Tibial nerve (tissue), 4 donors: ENCODE results near the gene AP3D1. TPM values are rescaled to one million over a fixed set of nuclear protein-coding genes. Genes with fewer than 3 reads are reported as not detected.

Source experiments
- DNase-seq, 2 donors: peaks; one replicate each; pipeline ENCODE4 v3.0.0-alpha.2; 2019; ENCODE audit warnings: low spot score in 2 of 2
- H3K27ac ChIP-seq, 4 donors: fragments of 200-600 bp; sonication (generic) in 3 of 4; one replicate each; pipeline ENCODE4 v1.5.1; 2017 to 2019; ENCODE audit warnings: mild to moderate bottlenecking in 1 of 4
- H3K27me3 ChIP-seq, 2 donors: fragments of 200-600 bp; sonication (generic) in 1 of 2; one replicate each; pipeline versions ENCODE4 v1.5.1 to v1.6.0; 2017 to 2019
- H3K36me3 ChIP-seq, 3 donors: fragments of 200-600 bp; sonication (generic); one replicate each; pipeline ENCODE4 v1.5.1; 2018 to 2019
- H3K4me1 ChIP-seq, 4 donors: fragments of 200-600 bp; sonication (generic) in 3 of 4; one replicate each; pipeline ENCODE4 v1.5.1; 2017 to 2019
- H3K4me3 ChIP-seq, 4 donors: fragments of 200-600 bp; sonication (generic) in 3 of 4; one replicate each; pipeline ENCODE4 v1.5.1; 2017 to 2019; ENCODE audit warnings: mild to moderate bottlenecking in 1 of 4, moderate library complexity in 1 of 4
- H3K9me3 ChIP-seq, 4 donors: fragments of 200-600 bp; sonication (generic) in 3 of 4; one replicate each; pipeline ENCODE4 v1.5.1; 2017 to 2019
- EP300 ChIP-seq, 2 donors: sonication (generic); formaldehyde crosslinking; IDR thresholded peaks; one replicate each; pipeline ENCODE4 v1.6.1; 2017; ENCODE audit warnings: antibody characterized with exemption in 2 of 2, mild to moderate bottlenecking in 1 of 2
- POLR2A ChIP-seq, 2 donors: fragments of 450-650 bp; IDR thresholded peaks; one replicate each; pipeline ENCODE4 v1.6.1; 2017; ENCODE audit warnings: antibody characterized with exemption in 2 of 2, mild to moderate bottlenecking in 2 of 2, moderate library complexity in 2 of 2
- WGBS, 2 donors: methylation state at CpG; one replicate each; pipeline ENCODE4 v1.1.5; 2018; 5-methylcytosine and 5-hydroxymethylcytosine counted together
- total RNA-seq, 4 donors: library from RNA; depleted of rRNA; stranded (reverse); fragments of >200 nt; gene quantifications; one replicate each; pipeline ENCODE4 v1.1.0, GENCODE V29; 2016
- TF ChIP-seq, protein P1 (sequence below), 5 experiments: fragments of 200-600 bp in 3 of 5; fragments of 450-650 bp in 2 of 5; sonication (generic) in 3 of 5; IDR thresholded peaks; one replicate each; pipeline ENCODE4 v1.5.1; 2016 to 2019; ENCODE audit warnings: antibody characterized with exemption in 5 of 5, mild to moderate bottlenecking in 3 of 5, moderate library complexity in 2 of 5

AP3D1 gene
- total RNA-seq, 4 donors from 2014 or later: 75.2 to 127 (median 83.3) TPM

GRCh38 chr19:2060884-2061494, 90.4 kb downstream of the AP3D1 start:
- peaks cover 2 to 85% (median 65%) of the 10 kb centered on the region in 4 donors for H3K4me1 ChIP-seq
- TF ChIP-seq EP300 (IDR thresholded peaks at IDR 0.05) (no peak), POLR2A (IDR thresholded peaks at IDR 0.05) (peak; percentile 86 to 95)
- TF ChIP-seq, protein P1, sequence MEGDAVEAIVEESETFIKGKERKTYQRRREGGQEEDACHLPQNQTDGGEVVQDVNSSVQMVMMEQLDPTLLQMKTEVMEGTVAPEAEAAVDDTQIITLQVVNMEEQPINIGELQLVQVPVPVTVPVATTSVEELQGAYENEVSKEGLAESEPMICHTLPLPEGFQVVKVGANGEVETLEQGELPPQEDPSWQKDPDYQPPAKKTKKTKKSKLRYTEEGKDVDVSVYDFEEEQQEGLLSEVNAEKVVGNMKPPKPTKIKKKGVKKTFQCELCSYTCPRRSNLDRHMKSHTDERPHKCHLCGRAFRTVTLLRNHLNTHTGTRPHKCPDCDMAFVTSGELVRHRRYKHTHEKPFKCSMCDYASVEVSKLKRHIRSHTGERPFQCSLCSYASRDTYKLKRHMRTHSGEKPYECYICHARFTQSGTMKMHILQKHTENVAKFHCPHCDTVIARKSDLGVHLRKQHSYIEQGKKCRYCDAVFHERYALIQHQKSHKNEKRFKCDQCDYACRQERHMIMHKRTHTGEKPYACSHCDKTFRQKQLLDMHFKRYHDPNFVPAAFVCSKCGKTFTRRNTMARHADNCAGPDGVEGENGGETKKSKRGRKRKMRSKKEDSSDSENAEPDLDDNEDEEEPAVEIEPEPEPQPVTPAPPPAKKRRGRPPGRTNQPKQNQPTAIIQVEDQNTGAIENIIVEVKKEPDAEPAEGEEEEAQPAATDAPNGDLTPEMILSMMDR (IDR thresholded peaks at IDR 0.05): peak in 1 of 5 experiments; percentile 41
- DNase-seq: peak in 1 of 2 donors; percentile 60
- H3K27ac ChIP-seq: peak overlapping the region; percentile 88 to 100 (median 99)
- no peaks in the 10 kb centered on the region for H3K9me3 ChIP-seq
- no peaks in the 10 kb centered on the region for H3K36me3 ChIP-seq
- peak overlapping the region; percentile 37 to 79 (median 55) for H3K4me3 ChIP-seq
- H3K27me3 ChIP-seq: no peaks in the 10 kb centered on the region
- WGBS, 2 donors: 0% methylated on average over 17 to 27 of the region's 55 CpGs

DNA sequence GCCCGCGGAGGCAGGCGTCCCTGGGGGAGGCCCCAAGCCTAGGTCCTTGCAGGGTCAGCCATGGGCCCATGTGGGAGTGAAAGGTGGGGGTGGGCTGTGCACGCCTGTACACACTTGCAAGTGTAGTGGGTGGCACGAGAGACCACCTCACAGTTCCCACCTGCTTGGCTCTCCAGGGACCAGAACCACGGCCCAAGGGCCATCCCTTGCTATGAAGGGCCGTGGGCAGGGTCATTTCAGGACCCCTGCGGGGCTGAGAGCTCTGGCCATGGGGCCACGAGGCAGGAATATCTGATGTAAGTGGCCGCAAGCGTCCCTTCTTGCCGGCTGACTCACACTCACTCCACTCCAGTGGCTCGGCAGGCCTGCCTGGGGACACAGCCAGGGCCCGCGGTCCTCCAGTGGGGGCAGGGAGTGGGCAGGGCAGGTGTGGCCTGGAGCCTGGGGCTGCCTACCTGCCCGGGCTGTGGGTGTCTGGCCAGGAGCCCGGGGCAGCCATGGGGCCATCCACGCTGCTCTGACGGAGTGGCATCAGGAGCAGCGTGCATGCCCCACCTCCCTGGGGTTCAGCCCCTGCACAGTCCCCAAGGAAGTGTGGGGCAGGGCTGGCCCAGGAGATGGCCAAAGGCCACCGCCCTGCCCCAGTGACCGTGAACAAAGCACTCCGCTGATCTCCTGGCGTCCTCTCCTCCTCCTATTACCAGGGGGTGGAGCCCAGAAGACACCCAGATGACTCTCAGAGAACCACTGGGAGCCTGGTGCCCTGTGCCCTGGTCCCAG, 91.8 kb downstream of the AP3D1 start:
- peaks cover 10 to 90% (median 79%) of the 10 kb centered on the region in 4 donors for H3K4me1 ChIP-seq
- DNase-seq: peak in 1 of 2 donors; percentile 60
- peak overlapping the region in 1 of 4 donors; percentile 70 for H3K4me3 ChIP-seq
- no peaks in the 10 kb centered on the region for H3K36me3 ChIP-seq
- no peaks in the 10 kb centered on the region for H3K9me3 ChIP-seq
- H3K27me3 ChIP-seq: no peaks in the 10 kb centered on the region
- peak in 1 of 2 donors; percentile 45 for TF ChIP-seq POLR2A (IDR thresholded peaks at IDR 0.05)
- TF ChIP-seq, protein P1 (IDR thresholded peaks at IDR 0.05): no peak
- TF ChIP-seq EP300 (IDR thresholded peaks at IDR 0.05): peak; percentile 32 to 67
- WGBS, 2 donors: 27% methylated on average over 16 to 17 of the region's 24 CpGs
- peak overlapping the region; percentile 88 to 100 (median 99) for H3K27ac ChIP-seq

DNA sequence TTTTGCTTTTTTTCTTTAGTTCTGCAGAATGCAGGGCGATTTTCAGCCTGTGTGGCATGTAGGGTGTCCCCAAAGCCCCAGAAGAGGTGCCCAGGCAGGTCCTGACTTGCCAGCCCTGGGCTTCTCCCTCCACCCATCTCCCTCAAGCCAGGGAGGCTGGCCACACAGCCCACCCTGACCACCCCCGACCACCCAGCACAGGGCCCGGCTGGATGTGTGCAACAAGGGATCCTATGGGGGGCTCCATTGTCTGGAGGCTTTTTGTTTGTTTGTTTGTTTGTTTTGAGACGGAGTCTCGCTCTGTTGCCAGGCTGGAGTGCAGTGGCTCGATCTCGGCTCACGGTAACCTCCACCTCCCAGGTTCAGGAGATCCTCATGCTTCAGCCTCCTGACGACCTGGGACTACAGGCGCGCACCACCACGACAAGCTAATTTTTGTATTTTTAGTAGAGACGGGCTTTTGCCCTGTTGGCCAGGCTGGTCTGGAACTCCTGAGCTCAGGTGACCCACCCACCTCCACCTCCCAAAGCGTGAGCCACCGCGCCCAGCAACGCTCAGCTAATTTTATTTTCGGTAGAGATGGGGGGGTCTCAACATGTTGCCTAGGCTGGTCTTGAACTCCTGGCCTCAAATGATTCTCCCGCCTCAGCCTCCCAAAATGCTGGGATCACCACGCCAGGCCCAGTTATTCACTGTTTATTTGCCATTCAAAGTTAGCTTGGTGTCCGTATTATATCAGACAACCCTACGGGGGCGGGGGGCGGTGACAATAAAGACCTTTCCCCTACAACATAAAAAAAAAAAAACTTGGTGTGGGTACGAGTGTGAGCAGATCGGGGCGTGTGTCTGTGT, 92.6 kb downstream of the AP3D1 start:
- no peak for DNase-seq
- no peaks in the 10 kb centered on the region for H3K27me3 ChIP-seq
- H3K36me3 ChIP-seq: no peaks in the 10 kb centered on the region
- TF ChIP-seq, protein P1 (IDR thresholded peaks at IDR 0.05): no peak
- TF ChIP-seq POLR2A (IDR thresholded peaks at IDR 0.05) (no peak), EP300 (IDR thresholded peaks at IDR 0.05) (no peak)
- H3K27ac ChIP-seq: peak overlapping the region; percentile 88 to 100 (median 99)
- no peak overlapping the region for H3K4me3 ChIP-seq
- no peaks in the 10 kb centered on the region for H3K9me3 ChIP-seq
- 71 to 73% methylated on average over 27 of the region's 27 CpGs for WGBS, 2 donors
- H3K4me1 ChIP-seq: peaks cover 10 to 90% (median 72%) of the 10 kb centered on the region in 4 donors

GRCh38 chr19:2057484-2058469, 93.6 kb downstream of the AP3D1 start:
- Histone ChIP-seq H3K36me3 (no peaks in the 10 kb centered on the region), H3K27me3 (no peaks in the 10 kb centered on the region), H3K4me1 (peaks cover 10 to 83% (median 68%) of the 10 kb centered on the region in 4 donors), H3K9me3 (no peaks in the 10 kb centered on the region), H3K4me3 (no peak overlapping the region), H3K27ac (peak overlapping the region; percentile 88 to 100 (median 99))
- DNase-seq: no peak
- TF ChIP-seq POLR2A (IDR thresholded peaks at IDR 0.05) (peak in 1 of 2 donors; percentile 27), EP300 (IDR thresholded peaks at IDR 0.05) (no peak)
- WGBS, 2 donors: 61 to 67% methylated on average over 15 to 23 of the region's 23 CpGs
